ENCODE results near the gene HK2.
"Not testable (repeated sequence)": the region's sequence is repeated elsewhere in the genome, so short reads cannot be mapped to it uniquely, and the experiment has no call there.

Gene HK2

GRCh38 chr2:74834792-74835755 is 1.1 kb downstream of the HK2 start:
- peak; percentile 34 for DNase-seq (ENCODE audit: low spot score)

DNA sequence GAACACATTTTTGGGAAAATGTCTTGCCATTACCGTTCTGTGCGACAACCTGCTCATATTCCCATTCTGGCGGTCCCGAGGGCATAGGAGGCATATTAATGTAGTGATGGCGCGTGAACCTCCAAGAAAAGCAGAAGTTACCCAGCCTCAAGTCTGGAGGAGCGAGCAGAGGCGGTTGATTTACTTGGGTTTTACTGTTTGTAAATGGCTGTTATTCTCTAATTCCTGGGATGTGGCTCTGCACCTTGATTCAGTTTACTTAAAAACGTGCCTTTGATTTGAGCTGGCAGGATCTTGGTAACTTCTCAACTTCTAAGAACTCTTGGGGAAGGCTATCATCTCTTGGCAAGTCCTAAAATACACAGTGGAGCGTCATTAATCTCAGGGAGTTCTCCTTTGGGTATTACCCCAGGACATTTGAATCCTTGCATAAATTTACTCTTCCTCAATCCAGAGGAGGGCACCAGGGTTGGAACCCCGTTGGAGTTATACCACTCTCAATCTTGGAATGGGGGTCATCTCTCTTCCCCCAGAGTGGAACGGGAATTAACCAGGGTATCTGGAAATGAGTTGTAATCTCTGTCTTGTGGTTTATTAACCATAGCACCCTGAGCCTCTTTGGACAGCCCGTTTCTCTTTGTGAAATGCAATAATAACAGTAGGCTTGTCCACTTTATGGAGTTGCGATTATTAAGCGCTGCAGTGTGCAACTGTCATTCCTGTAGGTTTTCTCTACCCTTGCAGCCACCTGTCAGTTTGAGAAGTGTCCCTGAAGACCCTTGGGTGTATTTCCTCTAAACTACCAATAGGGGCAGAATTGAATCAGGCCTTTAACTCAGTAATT is 2.1 kb downstream of the HK2 start:
- DNase-seq (ENCODE audit: low spot score) = peak; percentile 39

GRCh38 chr2:74836675-74837401 is 2.9 kb downstream of the HK2 start:
- DNase-seq (ENCODE audit: low spot score) = no peak

DNA sequence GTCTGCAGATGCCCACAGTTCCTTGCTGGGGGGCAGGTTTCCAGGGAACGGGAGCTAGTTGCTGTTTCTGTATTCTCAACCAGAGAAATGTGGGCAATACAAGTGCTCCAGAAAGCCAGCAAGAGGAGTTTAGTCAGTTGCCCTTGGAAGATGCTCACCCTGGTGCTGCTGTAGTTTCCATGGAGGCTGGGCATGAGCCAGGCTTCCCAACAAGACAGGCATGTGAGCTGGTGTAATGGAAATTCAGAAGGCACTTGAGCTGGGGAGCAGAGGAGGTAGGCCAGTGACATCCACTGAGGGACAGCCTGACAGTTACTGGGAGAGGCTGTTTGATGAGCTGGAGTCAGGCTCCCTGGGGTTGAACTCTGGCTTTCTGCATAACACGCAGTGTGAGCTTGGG is 7.7 kb downstream of the HK2 start:
- DNase-seq (ENCODE audit: low spot score) = no peak

DNA sequence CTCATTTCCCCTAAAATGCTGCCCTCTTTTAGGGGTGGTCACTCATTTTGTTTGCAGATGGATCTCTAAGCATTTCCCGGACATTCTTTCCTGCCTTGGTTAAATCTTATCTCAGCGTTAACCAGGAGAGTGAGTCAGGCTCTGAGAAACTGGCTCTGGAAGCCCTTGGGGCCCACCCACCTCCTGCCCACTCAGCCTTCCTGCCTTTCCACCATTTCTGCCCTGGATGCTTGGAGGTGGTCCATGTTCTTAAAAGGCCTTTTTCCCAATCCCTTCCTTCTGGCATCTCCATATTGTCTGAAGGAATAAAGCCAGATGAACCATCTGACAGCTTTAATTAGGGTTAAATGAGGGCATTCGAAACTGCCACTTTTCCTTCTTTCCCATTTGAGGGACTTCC is 9.5 kb downstream of the HK2 start:
- DNase-seq (ENCODE audit: low spot score) = no peak

DNA sequence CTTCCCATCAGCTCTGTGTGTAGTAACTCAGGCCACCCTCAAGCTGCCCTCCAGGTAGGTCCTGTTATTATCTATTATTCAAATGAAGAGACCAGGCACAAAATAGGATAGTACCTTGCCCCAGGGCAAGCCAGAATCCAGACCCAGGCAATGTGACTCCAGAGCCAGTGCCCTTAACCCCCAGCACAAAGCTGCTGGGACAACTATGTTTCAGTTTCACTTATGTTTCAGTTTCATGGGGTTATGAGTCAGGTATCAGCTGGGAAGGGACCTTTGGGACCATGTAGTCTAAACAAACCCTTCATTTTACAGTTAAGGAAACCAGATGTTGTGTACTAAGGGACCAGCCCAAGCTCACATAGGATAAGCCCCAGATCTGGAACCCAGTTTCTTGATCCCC is 10.0 kb downstream of the HK2 start:
- peak; percentile 47 for DNase-seq (ENCODE audit: low spot score)

- DNase-seq (ENCODE audit: low spot score) = no peak
Observed at GRCh38 chr2:74844752-74845151, 10.8 kb downstream of the HK2 start.

- DNase-seq (ENCODE audit: low spot score) = peak; percentile 43
Observed at GRCh38 chr2:74845217-74845751, 11.4 kb downstream of the HK2 start.

GRCh38 chr2:74845991-74846390 is 12.1 kb downstream of the HK2 start:
- no peak for DNase-seq (ENCODE audit: low spot score)

DNA sequence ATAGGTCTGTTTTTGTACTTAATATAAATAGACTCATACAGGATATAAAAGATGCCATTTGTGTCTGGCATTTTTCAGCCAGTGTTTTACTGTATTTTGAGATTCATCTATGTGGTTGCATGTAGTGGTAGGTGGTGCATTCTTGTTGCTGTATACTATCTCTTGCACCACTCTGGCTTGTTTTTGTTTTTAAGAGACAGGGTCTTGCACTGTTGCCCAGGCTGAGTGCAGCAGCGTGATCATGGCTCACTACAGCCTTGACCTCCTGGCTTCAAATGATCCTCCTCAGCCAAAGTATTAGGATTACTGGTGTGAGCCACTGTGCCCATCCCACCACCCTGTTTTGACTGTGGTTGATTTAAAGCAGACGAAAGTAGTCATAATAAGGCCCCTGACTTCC is 12.6 kb downstream of the HK2 start:
- DNase-seq (ENCODE audit: low spot score) = no peak

DNA sequence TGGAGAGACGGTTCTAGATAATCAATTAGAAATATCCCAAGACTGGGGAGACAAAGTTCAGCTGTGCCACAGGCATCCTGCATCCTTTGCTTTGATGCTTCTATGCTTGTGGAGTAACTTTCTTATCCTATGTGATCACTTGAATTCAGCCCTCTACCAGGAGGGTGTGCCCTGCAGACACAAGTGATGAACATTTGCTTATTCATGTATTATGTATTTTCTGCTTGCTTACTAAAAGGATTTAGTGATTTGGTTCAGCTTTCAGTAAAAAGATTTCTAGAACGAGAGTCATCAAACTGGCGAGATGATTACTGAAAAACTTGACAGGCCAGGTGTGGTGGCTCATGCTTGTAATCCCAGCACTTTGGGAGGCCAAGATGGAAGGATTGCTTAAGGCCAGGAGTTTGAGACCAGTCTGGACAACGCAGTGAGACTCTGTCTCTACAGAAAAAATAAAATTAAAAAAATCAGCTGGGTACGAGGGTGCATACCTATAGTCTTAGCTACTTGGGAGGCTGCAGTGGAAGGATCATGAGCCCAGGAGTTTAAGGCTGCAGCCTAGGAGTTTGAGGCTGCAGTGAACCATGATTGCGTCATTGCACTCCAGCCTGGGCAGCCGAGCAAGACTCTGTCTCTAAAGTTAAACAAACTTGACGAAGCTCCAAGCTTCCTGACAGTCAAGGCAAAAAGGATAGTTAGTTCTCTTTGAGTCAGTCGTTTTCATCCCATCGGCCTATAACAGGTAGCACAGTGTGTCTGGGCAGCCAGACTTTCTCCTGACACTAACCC is 13.3 kb downstream of the HK2 start:
- no peak for DNase-seq (ENCODE audit: low spot score)

- peak; percentile 54 for DNase-seq (ENCODE audit: low spot score)
Observed at GRCh38 chr2:74849228-74849892, 15.4 kb downstream of the HK2 start.

DNA sequence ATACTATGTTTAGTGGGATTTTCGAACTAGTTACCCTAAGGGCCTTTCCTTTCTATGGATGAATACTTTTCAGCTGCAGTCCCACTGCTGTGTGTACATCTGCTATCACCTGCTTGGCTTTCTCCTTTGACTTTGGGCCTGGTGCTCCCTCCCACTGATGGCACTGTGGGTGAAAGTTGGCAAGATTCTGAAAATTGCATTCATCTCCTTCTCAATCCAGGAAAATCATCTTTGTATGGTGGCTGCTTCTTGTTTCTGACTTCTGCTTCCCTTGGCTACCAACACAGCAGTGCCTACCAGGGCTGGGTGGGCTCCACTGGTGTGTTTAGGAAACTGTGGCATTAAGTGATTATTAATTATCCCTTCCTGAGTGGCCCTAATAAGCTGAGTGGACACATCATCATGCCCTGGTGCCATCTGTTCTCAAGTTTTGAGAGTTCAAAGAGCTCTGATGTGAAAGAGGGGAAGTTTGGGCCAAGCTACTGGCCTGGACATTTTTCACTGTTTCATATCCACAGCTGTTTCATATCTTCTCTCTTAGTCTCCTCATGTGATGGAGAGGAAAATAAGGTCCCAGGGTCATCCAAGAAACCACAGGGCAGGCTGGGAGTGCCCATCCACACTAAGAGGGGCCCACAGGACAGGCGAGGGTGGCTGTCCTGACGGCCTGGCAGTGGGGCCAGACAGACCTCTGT is 16.7 kb downstream of the HK2 start:
- DNase-seq (ENCODE audit: low spot score) = no peak

- DNase-seq (ENCODE audit: low spot score) = no peak
Observed at GRCh38 chr2:74851191-74851566, 17.3 kb downstream of the HK2 start.

- DNase-seq (ENCODE audit: low spot score) = not testable (repeated sequence)
Observed at GRCh38 chr2:74853360-74853759, 19.4 kb downstream of the HK2 start.

DNA sequence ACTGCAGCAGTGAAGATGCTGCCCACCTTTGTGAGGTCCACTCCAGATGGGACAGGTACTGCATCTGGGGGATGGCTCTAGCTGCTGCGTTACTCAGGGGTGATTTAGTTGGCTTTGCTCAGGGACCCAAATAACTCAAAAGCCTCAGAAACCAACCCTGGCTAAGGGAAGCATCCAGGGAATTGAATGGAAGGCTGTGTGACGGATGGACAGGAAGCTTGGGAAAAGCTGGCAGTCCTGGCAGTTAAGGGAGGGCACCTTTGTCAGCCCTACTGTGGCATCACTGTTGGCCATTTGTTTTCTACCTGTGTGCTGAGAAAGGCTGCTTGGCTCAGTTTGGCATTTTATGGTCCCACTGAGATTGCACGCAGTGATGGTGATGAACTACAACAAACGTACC is 20.5 kb downstream of the HK2 start:
- no peak for DNase-seq (ENCODE audit: low spot score)

GRCh38 chr2:74855114-74855707 is 21.3 kb downstream of the HK2 start:
- not testable (repeated sequence) for DNase-seq (ENCODE audit: low spot score)

DNA sequence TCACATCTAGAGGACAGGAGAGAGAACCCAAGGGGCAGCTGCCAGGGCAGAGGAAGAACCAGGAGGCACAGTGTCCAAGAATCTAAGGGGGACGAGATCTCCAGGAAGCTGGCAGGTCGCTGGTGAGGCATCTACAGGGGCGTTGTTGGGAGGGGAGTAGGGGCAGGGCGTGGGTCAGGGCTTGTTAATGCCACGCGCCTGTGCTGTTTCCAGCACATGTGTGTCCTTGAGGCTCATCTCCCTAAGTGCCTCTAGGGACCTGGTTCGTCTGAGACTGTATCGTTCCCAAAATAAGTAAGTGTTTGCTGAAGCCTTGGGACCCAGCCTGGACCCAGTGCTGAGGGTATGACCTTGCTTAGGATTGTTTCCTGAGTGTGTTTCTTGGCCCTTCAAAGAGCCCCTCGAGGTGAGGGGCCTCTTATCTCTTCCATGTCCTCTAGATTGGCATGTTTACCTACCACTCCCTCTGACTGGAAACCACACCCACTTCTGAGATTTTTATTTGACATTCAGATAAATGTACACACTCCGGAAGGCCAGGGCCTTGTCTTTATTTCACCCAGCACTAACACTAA is 22.2 kb downstream of the HK2 start:
- DNase-seq (ENCODE audit: low spot score) = no peak

DNA sequence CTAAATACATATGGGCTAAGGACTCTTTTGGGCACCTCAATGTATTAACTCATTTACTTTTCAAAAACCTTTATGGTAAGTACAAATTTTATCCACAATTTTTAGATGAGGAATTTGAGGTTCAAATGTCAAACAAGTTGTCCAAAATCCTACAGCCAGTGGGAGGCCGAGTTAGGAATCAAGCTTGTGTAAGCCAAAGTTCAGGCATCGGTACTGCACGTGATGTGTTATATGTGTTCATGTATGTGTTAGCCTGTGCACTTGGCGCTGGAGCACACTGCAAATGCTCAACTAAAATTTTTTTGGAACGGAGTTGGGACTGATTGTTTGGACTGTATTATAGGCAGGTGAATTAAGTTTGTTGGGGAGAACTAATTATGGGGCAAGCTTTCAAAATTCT is 22.7 kb downstream of the HK2 start:
- DNase-seq (ENCODE audit: low spot score) = no peak
